Suppressor macrophage (primary cell): Measurements from ENCODE around the gene SIM1.

Experiments
- DNase-seq, 4 experiments: peaks; one replicate each; pipeline ENCODE4 v3.0.0-alpha.2; 2020 to 2022
- total RNA-seq, 17 experiments: gene quantifications; one replicate each; lab custom pipeline; 2026; ENCODE audit warnings: mixed read lengths in 6 of 17, inconsistent platforms in 3 of 17; lab: John Stamatoyannopoulos, UW

SIM1 gene, protein sequence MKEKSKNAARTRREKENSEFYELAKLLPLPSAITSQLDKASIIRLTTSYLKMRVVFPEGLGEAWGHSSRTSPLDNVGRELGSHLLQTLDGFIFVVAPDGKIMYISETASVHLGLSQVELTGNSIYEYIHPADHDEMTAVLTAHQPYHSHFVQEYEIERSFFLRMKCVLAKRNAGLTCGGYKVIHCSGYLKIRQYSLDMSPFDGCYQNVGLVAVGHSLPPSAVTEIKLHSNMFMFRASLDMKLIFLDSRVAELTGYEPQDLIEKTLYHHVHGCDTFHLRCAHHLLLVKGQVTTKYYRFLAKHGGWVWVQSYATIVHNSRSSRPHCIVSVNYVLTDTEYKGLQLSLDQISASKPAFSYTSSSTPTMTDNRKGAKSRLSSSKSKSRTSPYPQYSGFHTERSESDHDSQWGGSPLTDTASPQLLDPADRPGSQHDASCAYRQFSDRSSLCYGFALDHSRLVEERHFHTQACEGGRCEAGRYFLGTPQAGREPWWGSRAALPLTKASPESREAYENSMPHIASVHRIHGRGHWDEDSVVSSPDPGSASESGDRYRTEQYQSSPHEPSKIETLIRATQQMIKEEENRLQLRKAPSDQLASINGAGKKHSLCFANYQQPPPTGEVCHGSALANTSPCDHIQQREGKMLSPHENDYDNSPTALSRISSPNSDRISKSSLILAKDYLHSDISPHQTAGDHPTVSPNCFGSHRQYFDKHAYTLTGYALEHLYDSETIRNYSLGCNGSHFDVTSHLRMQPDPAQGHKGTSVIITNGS
- 0 to 3.7 (median 0) reads per million in 17 experiments for total RNA-seq

DNA sequence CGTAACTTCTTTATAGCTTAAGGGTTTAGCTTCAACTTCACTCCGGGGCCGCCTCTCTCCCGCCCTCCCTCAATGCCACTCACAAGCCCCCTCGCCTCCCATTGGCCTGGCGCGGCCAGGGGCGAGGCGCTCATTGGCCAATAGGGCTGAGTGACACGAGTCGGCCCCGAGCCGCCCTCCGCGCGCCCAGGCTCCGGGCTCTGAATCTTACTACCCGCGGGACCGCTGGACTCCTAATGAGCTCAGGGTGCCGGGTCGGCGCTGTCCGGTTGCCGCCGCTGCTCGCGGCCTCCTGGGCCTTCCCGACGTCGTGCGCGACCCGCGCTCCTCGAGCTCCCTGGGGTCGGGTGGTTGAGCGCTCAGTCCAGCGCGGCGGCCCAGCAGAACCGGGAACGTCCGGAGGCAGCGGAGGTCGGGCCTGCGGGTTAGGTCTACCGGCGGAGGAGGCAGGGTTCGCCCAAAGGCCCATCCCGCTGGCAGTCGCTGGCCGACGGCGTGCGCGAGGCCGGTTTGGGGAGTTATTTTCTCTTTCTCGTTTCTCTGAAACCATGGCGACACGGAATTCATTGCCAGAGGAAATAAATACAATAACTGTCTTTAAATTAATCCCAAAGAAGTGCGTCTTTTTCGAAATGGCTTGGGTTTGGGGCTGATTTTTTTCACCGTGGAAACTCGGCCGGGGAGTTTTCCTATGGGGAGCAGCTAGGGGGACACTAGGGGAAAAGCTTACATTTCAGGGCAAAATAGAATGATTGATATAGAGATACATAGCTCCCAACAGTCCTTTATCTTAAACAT, at the start of gene SIM1:
TSS of gene SIM1 (minus strand) at position 19 of the 798 bp plus-strand sequence. CDS start 1,453 bp downstream, outside the sequence.
- peak; percentile 48 to 68 (median 56) for DNase-seq

DNA sequence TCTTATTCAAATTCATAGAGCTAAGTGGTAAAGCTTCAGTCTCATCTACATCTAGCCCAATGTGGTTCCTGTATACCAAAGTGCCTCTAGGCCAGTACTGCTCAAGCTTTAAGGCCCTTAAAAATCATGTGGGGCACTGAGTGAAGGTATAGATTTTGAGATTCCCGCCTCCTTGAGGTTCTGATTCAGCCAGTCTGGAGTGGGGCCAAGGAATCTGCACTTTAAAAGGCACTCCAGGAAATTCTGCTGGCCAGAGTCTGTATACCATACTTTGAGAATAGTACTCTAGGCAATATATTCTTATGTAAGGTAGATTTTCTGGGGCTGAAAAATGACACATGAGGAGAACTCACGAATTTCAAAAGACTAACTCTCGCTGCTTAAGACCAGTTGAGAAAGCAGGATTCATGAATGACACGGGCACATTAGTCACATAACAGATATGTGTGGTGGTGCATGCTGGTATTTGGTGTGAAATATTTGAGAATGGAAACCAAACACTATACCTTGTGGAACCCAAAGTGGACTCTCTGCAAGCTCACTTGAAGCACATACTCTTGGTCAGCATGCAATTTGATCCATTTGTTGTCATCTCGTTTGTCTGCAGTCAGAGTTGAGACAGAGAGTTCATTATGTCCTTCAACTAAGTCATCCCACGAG, 47.6 kb upstream of the SIM1 start:
- no peak for DNase-seq

DNA sequence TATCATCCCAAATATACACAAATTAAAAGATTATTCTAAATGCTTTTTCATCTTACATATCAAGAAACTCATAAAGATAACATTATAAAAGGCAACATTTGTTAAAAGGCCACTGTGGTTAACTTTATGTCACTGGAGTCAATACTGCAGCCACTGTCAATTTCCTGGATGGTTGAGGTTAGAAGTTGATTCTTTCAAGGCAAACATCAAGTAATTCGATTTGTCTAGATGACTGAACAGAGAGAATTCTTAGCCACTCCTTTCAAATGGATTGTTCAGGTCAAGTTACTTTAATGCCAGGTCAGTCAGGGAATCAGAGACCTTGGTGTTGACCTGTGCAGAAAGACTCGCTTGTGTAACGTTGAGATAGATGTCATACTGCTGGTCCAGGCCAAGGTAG, 44.4 kb upstream of the SIM1 start:
- no peak for DNase-seq

DNA sequence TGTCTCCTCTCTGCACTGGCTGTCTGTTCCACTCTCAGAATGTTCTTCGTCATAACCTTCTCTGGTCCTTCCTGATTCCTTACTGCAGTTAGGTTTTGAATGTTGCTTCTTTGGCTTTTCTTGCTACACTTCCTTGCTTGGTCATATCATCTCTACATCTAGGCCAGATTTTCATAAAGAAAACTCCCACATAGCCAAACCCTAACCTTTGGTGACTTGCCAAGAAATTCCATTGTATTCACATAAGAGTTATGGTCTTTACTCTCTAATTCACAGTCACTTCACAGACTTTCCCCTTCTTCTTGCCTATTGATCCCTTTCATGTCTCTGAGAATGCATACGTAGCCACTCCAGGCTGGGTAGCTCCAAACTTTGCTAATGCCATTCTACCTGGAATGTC, 41.9 kb upstream of the SIM1 start:
- DNase-seq, result no peak

DNA sequence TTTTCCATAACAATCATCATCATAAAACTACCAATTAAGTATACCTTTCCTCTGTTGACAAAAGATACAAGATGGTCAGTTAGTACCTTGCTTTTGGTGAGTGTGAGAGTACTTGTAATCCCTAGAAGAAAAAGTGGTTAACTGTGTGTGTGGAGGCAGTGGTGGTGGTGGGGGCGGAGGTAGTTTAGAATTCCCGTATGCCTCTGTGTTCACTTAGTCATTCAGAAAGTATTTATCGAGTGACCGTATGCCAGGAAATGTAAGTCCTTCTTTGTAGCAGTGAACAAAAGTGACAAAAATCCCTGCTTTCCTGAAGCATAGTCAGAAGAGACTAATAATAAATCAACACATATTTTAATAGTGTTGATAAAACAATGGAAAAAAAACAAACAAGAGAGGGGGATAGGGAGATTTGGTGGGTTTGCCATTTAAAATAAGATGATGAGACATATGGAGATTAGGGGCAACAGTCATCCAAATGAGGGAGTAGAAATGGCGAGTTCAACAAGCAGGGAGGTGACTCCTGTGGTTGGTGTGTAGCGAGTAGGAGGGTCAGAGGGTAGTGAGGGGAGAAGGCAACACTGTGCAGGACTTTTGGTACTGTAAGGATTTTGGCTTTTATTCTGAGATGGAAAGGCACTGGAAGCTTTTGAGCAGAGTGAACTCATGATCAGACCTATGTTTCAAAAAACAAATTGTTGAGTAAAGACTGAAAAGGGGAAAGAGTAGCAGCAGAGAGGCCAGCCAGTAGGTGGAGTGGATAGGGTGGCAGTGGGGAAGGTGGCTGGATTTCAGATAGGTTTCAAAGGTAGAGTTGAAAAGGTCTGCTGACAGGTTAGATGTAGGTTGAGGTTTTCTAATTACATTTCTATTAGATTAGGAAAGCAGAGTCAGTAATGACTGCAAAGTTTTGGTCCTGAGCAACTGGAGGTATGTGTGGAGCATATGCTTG, 40.3 kb upstream of the SIM1 start:
- no peak for DNase-seq

DNA sequence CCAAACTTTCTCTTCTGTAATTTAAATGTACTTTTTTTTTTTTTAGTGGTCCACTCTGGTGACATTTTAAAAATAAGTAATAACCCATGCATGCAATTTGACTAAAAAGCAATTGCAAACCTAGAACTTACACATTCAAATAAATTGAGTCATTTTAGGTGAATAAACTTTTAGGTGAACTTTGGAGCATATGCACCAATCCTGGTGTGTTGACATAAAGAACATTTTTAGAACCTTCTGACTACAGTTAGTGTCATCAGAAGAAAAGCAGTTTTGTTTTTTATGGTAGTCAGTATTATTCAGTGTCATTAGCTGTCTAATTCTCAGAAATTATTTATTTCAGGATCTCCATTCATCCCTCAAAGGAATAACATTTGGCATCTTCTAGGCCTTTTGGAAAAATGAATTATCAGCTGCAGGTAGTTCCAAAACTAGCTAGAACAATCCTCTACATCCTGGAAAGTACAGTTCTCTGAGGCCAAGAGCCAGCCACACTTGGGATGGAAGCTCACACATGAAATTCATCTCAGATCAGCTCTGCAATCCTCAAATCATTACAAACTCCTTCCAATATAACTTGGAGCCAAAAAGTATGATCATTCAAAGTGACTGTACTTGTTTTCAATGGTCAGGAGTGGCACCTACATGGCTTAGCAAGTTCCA, 38.5 kb upstream of the SIM1 start:
- DNase-seq, result no peak

DNA sequence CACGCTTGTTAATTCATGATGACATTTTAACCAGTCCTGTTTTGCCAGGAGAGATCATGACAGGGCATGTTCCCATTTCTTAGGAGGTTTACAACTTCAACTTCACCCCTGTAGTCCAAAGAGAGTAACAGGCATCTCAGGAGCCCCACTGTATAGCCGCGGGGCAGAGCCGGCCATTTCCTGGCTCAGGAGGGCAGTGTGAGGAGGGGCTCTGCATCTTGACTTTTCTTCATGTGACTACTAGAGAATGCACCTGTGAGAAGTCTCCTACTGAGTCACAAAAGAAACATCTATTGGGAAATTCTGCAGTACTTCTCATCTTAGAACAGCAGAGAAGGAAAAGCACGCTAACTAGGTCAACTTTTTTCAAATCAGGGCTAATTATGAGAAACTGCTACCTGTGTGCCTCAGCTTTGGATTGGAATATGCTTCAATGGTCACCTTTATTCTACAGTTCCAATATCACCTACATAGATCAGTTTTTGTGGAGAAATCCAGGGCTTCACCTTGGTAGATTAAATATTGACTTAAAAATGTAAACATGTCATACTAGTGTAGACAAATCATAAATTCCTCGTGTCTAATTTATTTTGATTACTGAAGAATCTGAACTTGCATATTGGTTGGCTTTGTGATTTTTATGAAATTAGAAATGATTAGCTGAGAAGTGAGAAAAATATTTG, 28.6 kb upstream of the SIM1 start:
- DNase-seq, result no peak

DNA sequence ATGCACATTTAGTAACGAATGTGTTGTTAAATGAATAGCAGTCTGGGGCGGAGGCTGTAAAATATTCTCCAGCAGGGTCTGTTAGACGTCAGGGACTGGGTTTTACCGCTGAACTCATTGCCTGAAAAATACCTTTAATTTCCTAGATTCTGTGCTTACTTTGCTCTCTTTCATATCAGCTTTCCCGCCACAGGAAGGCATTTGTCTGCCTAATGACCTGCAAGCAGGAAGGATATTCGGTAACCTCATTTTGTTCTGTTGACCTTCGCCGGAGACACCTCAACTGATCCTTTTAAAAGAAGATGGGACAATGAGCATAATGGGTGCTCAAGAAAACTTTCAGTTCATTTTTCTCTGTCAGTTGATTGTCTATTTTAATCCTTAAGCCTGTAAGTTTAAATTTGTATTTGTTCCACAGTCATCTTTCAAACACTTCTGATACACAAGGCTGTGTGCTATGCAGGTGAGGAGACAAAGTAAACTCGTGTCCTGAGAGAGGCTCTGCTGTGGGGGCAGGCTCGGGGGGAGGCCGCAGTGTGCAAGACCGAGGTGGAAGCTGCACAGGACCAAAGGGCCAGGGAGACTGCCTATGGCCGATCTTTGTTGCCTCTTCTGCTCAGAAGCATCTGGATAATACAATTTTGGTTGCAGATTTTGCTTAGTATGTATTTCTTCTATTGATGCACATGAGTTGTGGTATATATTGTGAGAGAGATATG, 27.4 kb upstream of the SIM1 start:
- DNase-seq, result no peak

DNA sequence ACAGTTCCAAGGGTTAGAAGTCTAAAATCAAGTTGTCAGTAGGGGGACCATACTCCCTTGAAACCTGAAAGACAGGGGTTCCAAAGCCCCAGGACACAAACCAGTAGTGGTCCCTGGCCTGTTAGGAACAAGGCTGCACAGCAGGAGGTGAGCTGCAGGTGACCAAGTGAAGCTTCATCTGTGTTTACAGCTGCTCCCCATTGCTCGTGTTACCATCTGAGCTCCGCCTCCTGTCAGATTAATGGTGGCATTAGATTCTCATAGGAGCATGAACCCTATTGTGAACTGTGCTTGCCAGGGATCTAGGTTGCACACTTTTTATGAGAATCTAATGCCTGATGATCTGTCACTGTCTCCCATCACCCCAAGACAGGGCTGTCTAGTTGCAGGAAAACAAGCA, 25.3 kb upstream of the SIM1 start:
- DNase-seq, result no peak

DNA sequence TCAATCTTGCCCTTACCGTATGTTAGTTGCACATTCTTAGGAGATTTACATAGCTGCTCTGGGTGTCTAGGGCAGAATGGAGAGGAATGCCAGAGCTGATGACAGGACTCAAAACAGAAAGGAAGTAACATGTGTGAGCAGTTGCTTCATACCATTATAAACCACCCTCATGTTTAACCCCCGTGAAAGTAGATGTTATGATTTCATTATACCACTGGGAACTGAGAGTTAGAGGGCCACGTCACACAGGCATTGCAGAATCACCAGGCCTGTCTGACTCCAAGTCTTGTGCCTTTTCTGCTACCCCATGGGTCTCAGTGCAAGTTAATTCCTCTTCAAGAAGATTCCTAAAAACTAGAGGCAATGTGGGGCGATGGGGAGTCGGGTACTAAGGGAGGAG, 23.5 kb upstream of the SIM1 start:
- DNase-seq, result peak in 3 of 4 experiments; percentile 26 to 61 (median 29)

DNA sequence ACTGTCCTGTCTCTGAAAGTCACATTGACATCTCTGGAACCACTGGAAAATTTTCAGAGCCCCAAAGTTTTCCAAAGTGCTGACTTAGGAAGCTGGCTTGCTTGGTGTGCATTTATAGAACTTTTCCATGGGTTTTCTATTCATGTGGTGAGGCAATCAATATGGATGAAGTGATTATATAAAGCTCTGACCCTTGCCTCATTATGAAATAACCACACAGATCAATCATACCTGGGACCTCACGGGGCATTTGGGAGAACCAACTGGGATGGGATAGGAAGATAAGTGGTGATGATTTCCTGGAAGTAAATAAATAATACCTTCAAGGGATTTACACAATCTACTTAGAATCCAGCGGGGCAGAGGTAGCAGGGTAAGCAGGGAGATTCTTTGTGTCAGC, 22.9 kb upstream of the SIM1 start:
- no peak for DNase-seq

DNA sequence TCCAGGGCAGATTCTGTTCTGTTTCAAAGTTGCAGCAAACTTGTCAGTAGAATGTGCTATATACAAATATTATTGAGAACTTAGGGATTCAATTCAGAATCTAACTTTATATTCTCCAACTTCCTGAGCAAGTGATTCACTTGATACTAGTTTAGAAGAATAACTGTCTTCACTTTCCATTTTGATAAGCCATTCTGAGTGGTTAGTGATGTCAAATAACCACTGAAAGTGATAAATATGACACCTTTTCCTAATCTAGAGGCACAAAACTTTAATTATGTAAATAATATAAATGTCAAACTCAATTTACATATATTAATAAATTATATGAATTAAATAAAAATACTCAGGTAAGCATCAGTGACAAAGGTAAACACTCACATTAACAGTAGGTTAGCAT, 20.5 kb upstream of the SIM1 start:
- no peak for DNase-seq

DNA sequence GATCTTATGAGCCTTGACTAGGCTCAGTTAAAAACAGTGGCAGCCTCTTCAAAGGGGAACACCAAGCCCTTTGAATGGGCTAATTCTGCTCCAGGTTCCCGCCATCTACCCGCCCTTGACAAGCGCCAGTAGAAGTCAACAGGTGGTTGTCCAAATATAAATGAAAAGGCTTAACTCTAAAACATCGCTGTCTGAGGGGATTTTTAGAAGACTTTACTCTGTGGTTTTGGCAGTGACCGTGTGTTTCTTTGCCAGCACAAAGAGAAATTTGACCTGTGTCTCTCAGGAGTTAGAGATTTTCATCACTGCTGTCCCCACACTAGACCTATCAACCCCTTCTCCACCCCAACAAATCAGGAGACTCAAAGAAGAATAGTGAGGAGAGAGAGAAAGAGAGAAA, 19.8 kb upstream of the SIM1 start:
- no peak for DNase-seq

DNA sequence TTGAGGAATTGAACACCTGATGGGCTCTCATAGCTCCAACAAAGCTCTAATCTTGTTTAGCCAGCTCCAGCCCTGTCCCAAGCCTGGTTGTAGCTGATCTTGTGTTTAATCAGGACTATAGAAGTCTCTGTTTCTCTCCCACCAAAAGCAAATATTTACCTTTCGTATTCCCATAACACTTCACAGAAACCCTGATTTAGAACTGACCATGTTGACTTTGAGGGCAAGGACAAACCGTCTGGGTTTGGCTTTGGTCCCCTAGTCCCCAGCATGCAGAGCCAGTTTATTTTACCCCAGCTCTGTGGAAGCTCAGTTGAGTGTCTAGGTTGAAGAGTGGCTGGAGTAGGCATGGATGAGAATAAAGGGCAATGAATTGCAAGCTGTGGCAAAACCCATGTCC, 18.0 kb upstream of the SIM1 start:
- no peak for DNase-seq

DNA sequence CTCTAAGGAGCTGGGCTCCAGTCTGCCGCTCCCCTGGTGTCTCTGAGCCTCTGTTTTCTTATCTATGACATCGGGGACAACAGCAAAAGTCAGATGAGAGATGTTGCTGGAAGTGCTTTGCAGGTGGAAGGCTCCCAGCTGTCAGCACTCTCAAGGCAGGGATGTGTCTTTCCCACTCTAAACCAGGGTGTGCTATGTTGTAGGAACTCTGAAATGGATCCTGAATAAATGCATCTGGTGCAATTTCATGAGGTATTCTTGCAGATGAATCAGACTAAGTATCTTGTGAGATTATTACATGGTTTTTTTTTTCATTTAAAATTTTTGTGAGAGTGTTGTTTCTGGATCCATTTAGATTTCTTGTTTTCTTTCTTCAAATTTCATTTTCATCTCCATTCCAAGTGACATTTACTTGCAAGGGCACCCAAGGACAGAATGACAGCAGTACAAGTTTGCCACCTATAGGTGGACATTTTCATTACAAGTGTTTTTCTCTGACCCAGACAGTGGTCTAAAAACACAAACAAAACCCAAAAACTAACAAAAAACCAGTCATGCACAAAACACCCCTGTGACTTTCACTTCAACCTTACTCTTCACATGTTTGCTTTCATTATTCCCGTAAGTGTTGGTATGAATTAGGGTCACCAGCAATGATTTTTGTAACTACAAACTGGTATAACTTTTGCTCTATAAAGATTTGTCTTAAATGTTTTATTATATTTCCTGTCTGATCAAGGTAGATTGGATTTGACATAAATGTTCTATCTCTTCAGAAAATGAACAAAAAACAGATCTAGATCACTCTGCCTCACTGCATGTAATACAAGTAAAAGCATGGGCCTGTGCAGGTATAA, 14.7 kb upstream of the SIM1 start:
- peak; percentile 39 to 54 (median 42) for DNase-seq

DNA sequence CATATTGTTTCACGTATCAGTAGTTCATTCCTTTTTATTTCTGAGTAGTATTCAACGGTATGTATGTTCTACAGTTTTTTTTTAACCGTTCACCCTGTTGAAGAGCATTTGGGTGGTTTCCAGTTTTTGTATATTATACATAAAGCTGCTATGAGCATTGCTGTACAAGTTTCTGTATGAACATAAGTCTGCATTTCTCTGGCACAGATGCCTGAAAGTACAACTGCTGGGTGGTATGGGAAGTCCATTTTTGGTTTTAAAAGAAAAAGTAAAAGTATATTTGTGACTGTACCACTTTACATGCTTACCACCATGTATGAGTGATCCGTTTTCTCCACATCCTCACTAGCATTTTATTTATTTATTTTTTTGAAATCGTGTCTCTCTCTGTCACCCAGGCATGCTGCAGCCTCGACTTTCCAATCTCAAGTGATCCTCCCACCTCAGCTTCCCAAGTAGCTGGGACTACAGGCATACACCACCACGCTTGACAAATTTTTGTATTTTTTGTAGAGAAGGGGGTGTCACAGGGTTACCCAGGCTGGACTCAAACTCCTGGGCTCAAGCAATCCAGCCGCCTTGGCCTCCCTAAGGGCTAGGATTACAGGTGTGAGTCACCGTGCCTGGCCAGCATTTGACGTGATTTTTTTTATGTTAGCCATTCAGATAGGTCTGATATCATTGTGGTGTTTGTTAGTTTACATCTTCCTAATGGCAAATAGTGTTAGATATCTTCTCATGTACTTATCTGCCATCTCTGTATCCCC, 11.0 kb upstream of the SIM1 start:
- DNase-seq, result no peak

DNA sequence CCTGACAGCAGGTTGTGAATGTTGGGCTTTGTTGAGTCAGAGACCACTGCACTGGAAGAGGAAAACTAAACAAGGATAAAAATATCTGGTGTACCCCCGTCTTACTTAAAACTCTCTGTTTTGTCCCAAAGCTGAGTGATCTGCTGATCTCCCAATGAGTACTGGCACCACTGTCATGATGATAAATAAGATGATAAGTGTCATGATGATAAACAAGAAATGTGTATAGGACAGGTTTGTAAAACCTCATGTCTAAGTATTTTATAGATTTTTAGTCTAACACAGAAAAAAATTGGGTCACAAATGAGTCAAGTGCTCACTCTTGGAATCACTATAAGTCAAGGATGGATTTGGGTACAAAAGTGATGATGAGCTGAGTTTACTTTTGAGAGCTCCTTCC, 8.5 kb upstream of the SIM1 start:
- DNase-seq, result no peak

DNA sequence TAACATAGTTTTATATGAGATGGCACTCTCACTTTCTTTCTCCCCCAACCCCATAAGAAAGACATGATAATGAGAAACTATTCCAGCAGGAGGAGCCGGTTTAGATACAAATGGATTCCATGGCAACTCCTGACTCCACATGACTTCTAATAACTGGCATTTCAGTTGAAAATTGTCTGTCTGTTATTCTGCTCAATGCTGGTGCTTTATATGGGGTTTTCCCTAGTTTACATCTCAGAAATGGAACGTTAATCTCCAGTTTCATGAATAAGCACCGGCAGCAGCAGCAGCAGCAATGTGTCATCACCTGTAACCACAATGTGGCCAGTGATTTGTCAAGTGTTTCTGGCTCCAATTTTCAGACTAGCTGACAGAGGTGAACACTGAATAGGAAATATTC, 8.0 kb upstream of the SIM1 start:
- no peak for DNase-seq
